Measurements from ENCODE around the gene MYEF2.

MYEF2 gene

DNA sequence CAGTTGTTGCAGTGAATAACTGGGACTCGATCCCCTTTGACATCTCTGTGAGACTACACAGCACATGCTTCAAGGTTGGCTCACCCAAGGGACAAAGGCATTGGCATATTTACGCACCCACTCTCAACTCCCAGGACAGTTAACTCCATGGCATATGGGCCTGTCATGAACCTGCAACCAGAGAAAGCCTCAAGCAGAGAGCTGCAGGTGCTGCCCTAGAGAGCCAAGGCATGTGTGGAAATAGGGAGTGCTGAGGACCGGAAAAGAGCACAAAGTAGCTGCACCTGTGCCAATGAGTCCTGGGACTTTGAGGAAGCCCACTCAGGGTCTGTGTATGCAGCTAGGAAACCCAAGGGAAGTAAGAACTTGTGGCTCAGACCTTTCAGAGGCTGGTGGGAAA, 90.3 kb downstream of the MYEF2 start:
- no peak for DNase-seq (ENCODE audit: low read depth)

DNA sequence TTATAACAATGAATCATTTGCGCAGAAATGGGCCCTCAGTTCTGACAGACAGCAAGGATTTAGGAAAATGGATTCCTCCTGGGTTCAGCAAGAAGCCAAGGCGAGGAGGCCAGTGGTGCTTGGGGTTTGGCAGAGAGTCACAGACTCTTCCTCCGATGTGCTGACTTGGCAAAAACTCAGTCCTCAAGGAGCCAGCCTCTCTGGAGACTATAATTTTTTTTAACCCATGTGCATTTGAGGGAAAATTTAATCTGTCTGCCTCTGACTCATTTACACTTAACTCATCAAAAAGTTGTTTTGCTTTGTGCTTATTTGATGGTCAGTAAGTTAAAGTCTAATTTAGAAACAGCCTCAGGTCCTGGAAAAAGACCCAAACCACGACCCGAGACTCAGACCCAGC, 91.5 kb downstream of the MYEF2 start:
- DNase-seq (ENCODE audit: low read depth): no peak

DNA sequence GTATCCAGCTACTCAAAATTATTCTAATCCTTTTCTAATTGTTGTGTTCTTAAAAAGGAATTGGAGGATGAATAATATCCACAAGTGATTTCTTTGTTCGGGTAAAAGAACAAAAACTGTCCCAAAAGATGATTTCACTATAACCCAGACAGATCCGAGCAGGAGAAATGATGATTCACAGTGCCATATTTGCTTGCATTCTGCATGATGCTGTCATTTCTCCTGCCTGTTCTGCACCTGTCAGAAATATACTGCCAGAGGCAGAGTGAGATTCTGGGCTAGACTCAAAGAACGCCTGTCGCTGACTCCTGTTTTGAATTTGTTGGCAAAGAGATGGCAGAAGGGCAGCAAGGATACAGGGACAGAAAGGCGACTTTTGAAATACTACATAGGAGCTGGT, 92.0 kb downstream of the MYEF2 start:
- no peak for DNase-seq (ENCODE audit: low read depth)

DNA sequence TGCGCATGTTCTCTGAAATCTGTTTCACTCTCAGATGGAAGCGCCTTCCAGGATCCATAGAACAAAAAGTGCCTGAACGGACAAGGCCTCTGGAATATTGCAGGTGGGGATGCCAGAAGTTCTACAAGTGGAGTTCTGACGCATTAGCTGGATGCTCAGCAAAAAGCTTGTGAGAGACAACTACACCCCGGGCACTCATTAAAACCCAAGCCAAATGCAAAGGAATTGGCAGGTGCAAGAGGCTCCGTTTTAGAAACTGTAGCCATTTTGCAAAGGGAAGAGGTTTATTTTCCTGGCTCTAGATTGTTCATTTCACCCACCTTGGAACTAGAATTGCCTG, 92.5 kb downstream of the MYEF2 start:
- DNase-seq (ENCODE audit: low read depth): no peak

DNA sequence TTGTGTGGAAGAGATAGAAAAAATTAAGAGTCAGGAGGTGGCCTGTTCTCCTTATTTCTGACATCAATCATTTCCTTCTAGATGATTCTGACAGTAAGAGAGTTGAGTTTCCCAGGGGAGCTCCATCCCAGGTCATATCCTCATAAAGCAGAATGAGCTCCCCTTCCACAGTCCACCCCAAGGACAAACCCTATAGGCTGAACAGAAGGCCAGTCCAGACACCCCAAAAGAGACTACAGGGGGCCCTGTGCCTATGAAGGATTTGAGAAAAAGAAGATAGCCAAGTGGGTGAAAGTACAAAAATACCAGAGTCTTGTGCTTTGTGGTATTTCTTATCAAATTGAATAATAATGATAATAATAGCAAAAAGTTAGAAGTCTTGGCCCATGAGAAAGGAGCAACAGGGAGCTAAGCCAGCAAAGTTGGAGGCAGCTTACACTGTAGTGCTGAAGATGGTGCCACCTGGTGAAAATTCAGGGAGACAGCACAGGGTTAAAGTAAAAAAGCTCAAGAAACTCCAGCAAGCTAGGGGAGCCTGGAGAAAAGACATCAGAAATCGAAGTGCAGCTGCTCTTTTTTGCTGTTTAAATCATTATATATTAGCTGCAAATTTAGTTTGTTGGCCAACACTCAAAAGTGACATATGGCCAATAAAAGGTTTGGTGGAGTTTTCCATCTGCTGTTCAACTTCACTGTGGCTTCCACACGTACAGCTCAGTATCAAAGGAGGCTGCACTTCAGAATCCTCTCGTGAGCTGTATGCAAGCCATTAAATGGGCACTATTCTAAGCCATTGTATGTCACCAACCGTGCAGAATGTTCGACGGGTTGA, 93.1 kb downstream of the MYEF2 start:
- DNase-seq (ENCODE audit: low read depth): no peak

All from stimulated activated CD8-positive, alpha-beta memory T cell treated with anti-CD3 and anti-CD28 coated beads, Interleukin-12 subunit alpha, Interleukin-12 subunit beta, amount 100 ng/mL, for 1 hour (primary cell).